ENCODE data around the gene SMCO3.

- TF ChIP-seq, protein P1, sequence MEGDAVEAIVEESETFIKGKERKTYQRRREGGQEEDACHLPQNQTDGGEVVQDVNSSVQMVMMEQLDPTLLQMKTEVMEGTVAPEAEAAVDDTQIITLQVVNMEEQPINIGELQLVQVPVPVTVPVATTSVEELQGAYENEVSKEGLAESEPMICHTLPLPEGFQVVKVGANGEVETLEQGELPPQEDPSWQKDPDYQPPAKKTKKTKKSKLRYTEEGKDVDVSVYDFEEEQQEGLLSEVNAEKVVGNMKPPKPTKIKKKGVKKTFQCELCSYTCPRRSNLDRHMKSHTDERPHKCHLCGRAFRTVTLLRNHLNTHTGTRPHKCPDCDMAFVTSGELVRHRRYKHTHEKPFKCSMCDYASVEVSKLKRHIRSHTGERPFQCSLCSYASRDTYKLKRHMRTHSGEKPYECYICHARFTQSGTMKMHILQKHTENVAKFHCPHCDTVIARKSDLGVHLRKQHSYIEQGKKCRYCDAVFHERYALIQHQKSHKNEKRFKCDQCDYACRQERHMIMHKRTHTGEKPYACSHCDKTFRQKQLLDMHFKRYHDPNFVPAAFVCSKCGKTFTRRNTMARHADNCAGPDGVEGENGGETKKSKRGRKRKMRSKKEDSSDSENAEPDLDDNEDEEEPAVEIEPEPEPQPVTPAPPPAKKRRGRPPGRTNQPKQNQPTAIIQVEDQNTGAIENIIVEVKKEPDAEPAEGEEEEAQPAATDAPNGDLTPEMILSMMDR (IDR thresholded peaks at IDR 0.05): no peak
- TF ChIP-seq POLR2A (IDR thresholded peaks at IDR 0.05): no peak
- TF ChIP-seq POLR2AphosphoS5 (IDR thresholded peaks at IDR 0.05): no peak
Observed at GRCh38 chr12:14839262-14839661, 25.3 kb upstream of the SMCO3 start.
